HG02943 (cell line): ENCODE measurements around the gene NALF2.

Source experiments
- ATAC-seq: cut with Tn5 transposase; IDR thresholded peaks from one replicate; pipeline ENCODE4 v1.9.1; 2021; ENCODE audit warnings: mild to moderate bottlenecking, low read depth, moderate library complexity; ENCODE audit not compliant: unreplicated experiment

Gene NALF2

GRCh38 chrX:69524781-69525363 lies 20.7 kb downstream of the NALF2 start:
- no peak for ATAC-seq

- no peak for ATAC-seq
Observed at GRCh38 chrX:69530306-69530705, 26.2 kb downstream of the NALF2 start.

- ATAC-seq, result no peak
Observed at GRCh38 chrX:69531031-69531755, 27.1 kb downstream of the NALF2 start.

- ATAC-seq, result no peak
Observed at GRCh38 chrX:69535661-69536060, 31.5 kb downstream of the NALF2 start.

- ATAC-seq, result no peak
Observed at GRCh38 chrX:69538321-69538876, 34.3 kb downstream of the NALF2 start.

GRCh38 chrX:69539437-69539836 lies 35.3 kb downstream of the NALF2 start:
- ATAC-seq, result no peak

- ATAC-seq, result no peak
Observed at GRCh38 chrX:69541956-69542355, 37.8 kb downstream of the NALF2 start.

GRCh38 chrX:69543572-69543971 lies 39.4 kb downstream of the NALF2 start:
- ATAC-seq, result no peak

GRCh38 chrX:69546417-69546816 lies 42.3 kb downstream of the NALF2 start:
- no peak for ATAC-seq

- no peak for ATAC-seq
Observed at GRCh38 chrX:69546978-69547377, 42.9 kb downstream of the NALF2 start.

GRCh38 chrX:69551421-69552009 lies 47.4 kb downstream of the NALF2 start:
- no peak for ATAC-seq

- ATAC-seq, result no peak
Observed at GRCh38 chrX:69552512-69552911, 48.4 kb downstream of the NALF2 start.
